HCT116 (cell line): ENCODE data around the gene NECTIN3. TPM values are rescaled to one million over a fixed set of nuclear protein-coding genes. Genes with fewer than 3 reads are reported as not detected.

Experiments used
- ATAC-seq: fragments of 200-7000 bp; cut with Tn5 transposase; 2 replicates; pipeline ENCODE4 v1.9.1; 2020; ENCODE audit warnings: mild to moderate bottlenecking, moderate library complexity
- BruUV-seq: library from RNA; stranded (reverse); fragments of 400-500 nt; replicated peaks from 2 replicates; lab custom pipeline; 2021; lab: Mats Ljungman, UMichigan
- CTCF ChIA-PET: fragments of 300-600 bp; sonication (Branson Sonifier 250); formaldehyde crosslinking; loops from one replicate; lab custom pipeline; 2021; ENCODE audit warnings: antibody characterized with exemption; lab: Charles Lee
- POLR2A ChIA-PET: fragments of 300-600, 350-600 bp; sonication (Branson Sonifier 250); formaldehyde crosslinking; loops from one replicate; lab custom pipeline; 2021; ENCODE audit warnings: antibody characterized with exemption; lab: Charles Lee
- RAD21 ChIA-PET, 2 experiments: fragments of 300-600 bp; sonication (Branson Sonifier 250); formaldehyde crosslinking; loops; one replicate each; lab custom pipeline; 2023; ENCODE audit warnings: low total read pairs in 2 of 2; ENCODE audit not compliant: uncharacterized antibody in 2 of 2, unreplicated experiment in 2 of 2, low non-redundant PET in 1 of 2; lab: Charles Lee
- DNase-seq: peaks from one replicate; pipeline ENCODE4 v3.0.0-alpha.2; 2010; ENCODE audit warnings: low read depth, low spot score
- H2AFZ ChIP-seq: fragments of 200-600 bp; shearing (Covaris generic), sonication (generic); 2 replicates; pipeline ENCODE4 v1.6.1; 2017; ENCODE audit warnings: low read depth, mixed run types, mixed read lengths, antibody characterized with exemption, low read length; ENCODE audit not compliant: poor library complexity, severe bottlenecking
- H3K27ac ChIP-seq: 2 replicates; pipeline ENCODE4 v1.5.1; 2012; ENCODE audit warnings: low read depth, low read length
- H3K27me3 ChIP-seq: fragments of 200-600 bp; sonication (generic); 2 replicates; pipeline ENCODE4 v1.6.1; 2016; ENCODE audit warnings: mixed run types, low read length, mixed read lengths; ENCODE audit not compliant: insufficient read depth
- H3K36me3 ChIP-seq, 2 experiments: fragments of 200-500 bp in 1 of 2; fragments of 200-600 bp in 1 of 2; sonication (Bioruptor generic) in 1 of 2; sonication (generic) in 1 of 2; 2 replicates each; pipeline versions ENCODE4 v1.5.1 to v1.6.1; 2014 to 2016; ENCODE audit warnings: low read length in 2 of 2, inconsistent platforms in 1 of 2, mixed read lengths in 1 of 2, mixed run types in 1 of 2; ENCODE audit not compliant: insufficient read depth in 2 of 2, control insufficient read depth in 1 of 2
- H3K4me1 ChIP-seq, 2 experiments: fragments of 200-600 bp in 1 of 2; sonication (generic) in 1 of 2; 2 replicates each; pipeline versions ENCODE4 v1.5.1 to v1.6.1; 2012 to 2017; ENCODE audit warnings: low read length in 2 of 2, inconsistent platforms in 1 of 2, mild to moderate bottlenecking in 1 of 2, mixed read lengths in 1 of 2, mixed run types in 1 of 2, moderate library complexity in 1 of 2; ENCODE audit not compliant: insufficient read depth in 2 of 2, control insufficient read depth in 1 of 2
- H3K4me2 ChIP-seq: fragments of 200-600 bp; sonication (generic); 2 replicates; pipeline ENCODE4 v1.6.1; 2017; ENCODE audit warnings: mixed run types, low read length, mixed read lengths
- H3K4me3 ChIP-seq, 2 experiments: fragments of 200-600 bp in 1 of 2; sonication (generic) in 1 of 2; replicated peaks in 1 of 2; 2 replicates each; pipeline ENCODE4 v1.5.1; 2011 to 2016; ENCODE audit warnings: low read length in 2 of 2, control low read depth in 1 of 2, low read depth in 1 of 2, mild to moderate bottlenecking in 1 of 2, mixed read lengths in 1 of 2, mixed run types in 1 of 2
- H3K79me2 ChIP-seq: fragments of 200-600 bp; sonication (generic); 2 replicates; pipeline ENCODE4 v1.6.1; 2017; ENCODE audit warnings: mild to moderate bottlenecking, mixed run types, low read length, moderate library complexity, mixed read lengths; ENCODE audit not compliant: insufficient read depth
- H3K9ac ChIP-seq: fragments of 200-600 bp; sonication (generic); 2 replicates; pipeline ENCODE4 v1.6.1; 2016; ENCODE audit warnings: low read length, mixed read lengths
- H3K9me2 ChIP-seq: fragments of 200-600 bp; sonication (generic), shearing (Covaris generic); 2 replicates; pipeline ENCODE4 v1.6.1; 2017; ENCODE audit warnings: mixed run types, mild to moderate bottlenecking, moderate library complexity; ENCODE audit not compliant: insufficient read depth
- H3K9me3 ChIP-seq, 2 experiments: fragments of 200-500 bp in 1 of 2; fragments of 200-600 bp in 1 of 2; sonication (Bioruptor generic) in 1 of 2; sonication (generic) in 1 of 2; 2 replicates each; pipeline ENCODE4 v1.6.1; 2014 to 2017; ENCODE audit warnings: low read length in 2 of 2, mixed read lengths in 2 of 2, inconsistent platforms in 1 of 2, low read depth in 1 of 2, mild to moderate bottlenecking in 1 of 2, mixed run types in 1 of 2, moderate library complexity in 1 of 2; ENCODE audit not compliant: control insufficient read depth in 1 of 2, insufficient read depth in 1 of 2
- H4K20me1 ChIP-seq: fragments of 200-600 bp; sonication (generic), shearing (Covaris generic); 2 replicates; pipeline ENCODE4 v1.6.1; 2017; ENCODE audit warnings: mixed run types, mild to moderate bottlenecking, moderate library complexity; ENCODE audit not compliant: insufficient read depth
- ELF1 ChIP-seq: IDR thresholded peaks from 2 replicates; pipeline ENCODE4 v1.6.1; 2012; ENCODE audit warnings: low read depth, borderline replicate concordance
- EZH2 ChIP-seq: fragments of 200-600 bp; sonication (generic); IDR thresholded peaks from 2 replicates; pipeline ENCODE4 v1.6.1; 2017; ENCODE audit warnings: antibody characterized with exemption, mixed run types
- RAD21 ChIP-seq: IDR thresholded peaks from 2 replicates; pipeline ENCODE4 v1.6.1; 2012; ENCODE audit warnings: low read depth, mild to moderate bottlenecking
- SIN3A ChIP-seq: IDR thresholded peaks from 2 replicates; pipeline ENCODE4 v1.6.1; 2012; ENCODE audit warnings: low read depth
- SP1 ChIP-seq: IDR thresholded peaks from 2 replicates; pipeline ENCODE4 v1.6.1; 2012; ENCODE audit warnings: low read depth
- YY1 ChIP-seq: IDR thresholded peaks from 2 replicates; pipeline ENCODE4 v1.6.1; 2011; ENCODE audit warnings: low read length, low read depth, moderate library complexity, mild to moderate bottlenecking; ENCODE audit not compliant: insufficient replicate concordance; ENCODE audit errors: extremely low read depth
- ZFX ChIP-seq: fragments of 450-650 bp; IDR thresholded peaks from 2 replicates; pipeline ENCODE4 v1.6.1; 2017
- intact Hi-C: fragments of 100-400 bp; cut with micrococcal nuclease; formaldehyde crosslinking; loops from 2 replicates; pipeline ENCODE4 v1.10.0; 2022
- total RNA-seq: library from RNA; stranded (reverse); gene quantifications from one replicate; pipeline ENCODE4 v1.2.1, GENCODE V29; 2021; ENCODE audit not compliant: unreplicated experiment
- TF ChIP-seq, protein P1 (sequence below), 3 experiments: fragments of 200-600 bp in 1 of 3; sonication (generic) in 1 of 3; IDR thresholded peaks in 2 of 3; conservative IDR thresholded peaks in 1 of 3; 2 replicates each; pipeline ENCODE4 v1.5.1; 2012 to 2017; ENCODE audit warnings: low read depth in 2 of 3, low read length in 2 of 3, antibody characterized with exemption in 1 of 3, borderline replicate concordance in 1 of 3, control low read depth in 1 of 3, mild to moderate bottlenecking in 1 of 3, mixed read lengths in 1 of 3, mixed run types in 1 of 3, moderate library complexity in 1 of 3; ENCODE audit not compliant: insufficient read depth in 1 of 3
- TF ChIP-seq, protein P2 (sequence below): IDR thresholded peaks from 2 replicates; pipeline ENCODE4 v1.6.1; 2012

Gene NECTIN3
- total RNA-seq, 1 experiment from 2014 or later: 93.6 TPM

DNA sequence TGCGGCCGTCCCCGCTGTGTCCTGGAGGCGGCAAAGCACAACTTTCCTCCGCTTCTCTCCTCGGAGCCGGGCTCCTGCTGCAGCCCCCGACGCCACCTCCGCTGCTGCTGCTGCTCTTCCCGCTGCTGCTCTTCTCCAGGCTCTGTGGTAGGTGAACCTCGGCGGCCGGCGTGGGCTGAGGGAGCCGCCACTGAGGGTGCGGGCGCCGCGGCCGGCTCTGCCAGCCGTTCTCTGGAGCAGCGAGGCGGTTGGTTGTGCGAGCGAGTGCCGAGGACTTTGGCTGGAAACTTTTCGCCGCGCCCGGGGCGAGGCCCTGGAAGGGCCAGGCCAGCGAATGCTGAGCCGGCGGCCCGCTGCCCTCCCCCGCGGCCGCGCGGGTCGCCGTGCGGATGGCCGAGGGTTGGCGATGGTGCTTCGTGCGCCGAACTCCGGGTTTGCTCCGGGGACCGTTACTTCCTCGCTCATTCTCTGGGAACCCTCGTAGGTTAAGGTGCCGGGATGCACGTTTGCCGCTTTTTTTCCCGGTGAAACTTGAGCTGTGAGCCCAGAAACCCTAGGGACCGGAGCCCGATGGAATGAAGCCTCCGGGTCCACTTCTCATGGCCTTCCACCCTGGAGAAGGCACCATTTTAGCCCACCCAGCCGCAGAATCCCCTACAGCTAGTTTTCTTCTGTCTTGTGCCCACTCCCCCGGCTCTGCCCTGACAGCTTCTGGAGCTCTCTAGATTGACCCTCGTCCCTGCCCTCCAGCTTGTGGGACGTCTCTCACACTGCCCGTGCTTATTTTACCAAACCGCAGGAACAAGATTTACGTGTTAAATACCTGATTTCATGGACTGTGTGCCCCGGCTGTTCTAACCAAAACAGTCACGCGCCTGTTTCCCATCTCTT lies 660 bp downstream of the NECTIN3 start:
- intact Hi-C loops: loop anchor here (5.0 to 10.0 kb wide), 7 partner anchors 263 to 1340 kb away; no protein-coding TSS in a partner anchor
- no TSS peak for BruUV-seq
- no peak; the same call in 1 of the 2 replicates for ATAC-seq
- no peaks in the 10 kb centered on the region for H3K36me3 ChIP-seq
- H3K4me1 ChIP-seq: peaks cover 20 to 51% of the 10 kb centered on the region in 2 experiments
- peak overlapping the region; percentile 96 for H3K27ac ChIP-seq
- no peak for DNase-seq
- ChIA-PET CTCF (interaction anchor here (1.2 kb wide), 1 partner anchor 8 kb away, joined by 3 read pairs; no protein-coding TSS in a partner anchor), RAD21 (no interaction called here), POLR2A (no interaction called here)
- no peaks in the 10 kb centered on the region for H3K9me2 ChIP-seq
- H3K4me2 ChIP-seq: peak overlapping the region; percentile 86
- TF ChIP-seq SIN3A (no peak), ZFX (peak; percentile 51), YY1 (no peak), SP1 (no peak)
- peak overlapping the region; percentile 89 to 90 for H3K4me3 ChIP-seq
- H3K9me3 ChIP-seq: no peaks in the 10 kb centered on the region
- H4K20me1 ChIP-seq: no peaks in the 10 kb centered on the region
- peak overlapping the region; percentile 85 for H3K9ac ChIP-seq
- H3K27me3 ChIP-seq: no peaks in the 10 kb centered on the region
- H2AFZ ChIP-seq: no peak overlapping the region
- H3K79me2 ChIP-seq: peaks cover 70% of the 10 kb centered on the region

DNA sequence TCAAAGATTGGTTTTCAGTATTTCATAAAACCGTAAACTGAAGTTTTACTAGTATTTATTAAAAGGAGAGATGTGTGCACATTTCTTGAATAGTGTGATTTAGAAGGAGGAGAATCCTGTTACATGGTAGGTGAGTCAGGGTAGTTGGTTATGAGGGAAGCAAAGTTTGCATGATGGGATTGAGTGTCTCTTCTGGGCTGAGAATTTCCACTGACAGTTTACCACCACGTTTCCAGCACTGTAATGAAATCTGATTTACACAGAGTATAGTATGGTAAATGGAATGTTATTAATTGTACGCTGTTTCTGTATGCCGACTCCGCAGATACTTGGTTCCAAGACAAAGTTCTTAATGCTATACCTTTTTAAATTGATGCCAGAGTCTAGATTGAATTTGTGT lies 1.6 kb downstream of the NECTIN3 start:
- Histone ChIP-seq H3K36me3 (no peaks in the 10 kb centered on the region), H3K27ac (peak overlapping the region; percentile 96), H3K4me3 (peak overlapping the region; percentile 89 to 90), H3K27me3 (no peaks in the 10 kb centered on the region), H2AFZ (no peak overlapping the region), H3K4me2 (peak overlapping the region; percentile 86), H3K9me3 (no peaks in the 10 kb centered on the region), H4K20me1 (no peaks in the 10 kb centered on the region), H3K9me2 (no peaks in the 10 kb centered on the region), H3K4me1 (peaks cover 25 to 59% of the 10 kb centered on the region in 2 experiments)
- ATAC-seq: no peak
- ChIA-PET RAD21 (no interaction called here), POLR2A (no interaction called here), CTCF (interaction anchor here (1.2 kb wide), 1 partner anchor 8 kb away, joined by 3 read pairs; no protein-coding TSS in a partner anchor)
- TSS peak; percentile 45 for BruUV-seq
- DNase-seq: no peak
- TF ChIP-seq, protein P1, sequence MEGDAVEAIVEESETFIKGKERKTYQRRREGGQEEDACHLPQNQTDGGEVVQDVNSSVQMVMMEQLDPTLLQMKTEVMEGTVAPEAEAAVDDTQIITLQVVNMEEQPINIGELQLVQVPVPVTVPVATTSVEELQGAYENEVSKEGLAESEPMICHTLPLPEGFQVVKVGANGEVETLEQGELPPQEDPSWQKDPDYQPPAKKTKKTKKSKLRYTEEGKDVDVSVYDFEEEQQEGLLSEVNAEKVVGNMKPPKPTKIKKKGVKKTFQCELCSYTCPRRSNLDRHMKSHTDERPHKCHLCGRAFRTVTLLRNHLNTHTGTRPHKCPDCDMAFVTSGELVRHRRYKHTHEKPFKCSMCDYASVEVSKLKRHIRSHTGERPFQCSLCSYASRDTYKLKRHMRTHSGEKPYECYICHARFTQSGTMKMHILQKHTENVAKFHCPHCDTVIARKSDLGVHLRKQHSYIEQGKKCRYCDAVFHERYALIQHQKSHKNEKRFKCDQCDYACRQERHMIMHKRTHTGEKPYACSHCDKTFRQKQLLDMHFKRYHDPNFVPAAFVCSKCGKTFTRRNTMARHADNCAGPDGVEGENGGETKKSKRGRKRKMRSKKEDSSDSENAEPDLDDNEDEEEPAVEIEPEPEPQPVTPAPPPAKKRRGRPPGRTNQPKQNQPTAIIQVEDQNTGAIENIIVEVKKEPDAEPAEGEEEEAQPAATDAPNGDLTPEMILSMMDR (IDR thresholded peaks at IDR 0.05 in 2 of 3, conservative IDR thresholded peaks at IDR 0.05 in 1 of 3; ENCODE audit: borderline replicate concordance in 1 of 3, insufficient read depth in 1 of 3, low read depth in 2 of 3, low read length in 2 of 3): no peak
- TF ChIP-seq ELF1 (no peak), SP1 (no peak), RAD21 (no peak), EZH2 (no peak)
- TF ChIP-seq, protein P2, sequence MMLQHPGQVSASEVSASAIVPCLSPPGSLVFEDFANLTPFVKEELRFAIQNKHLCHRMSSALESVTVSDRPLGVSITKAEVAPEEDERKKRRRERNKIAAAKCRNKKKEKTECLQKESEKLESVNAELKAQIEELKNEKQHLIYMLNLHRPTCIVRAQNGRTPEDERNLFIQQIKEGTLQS: no peak
- TF ChIP-seq, all 23 proteins: peak for 0
- H3K79me2 ChIP-seq: peaks cover 80% of the 10 kb centered on the region
- H3K9ac ChIP-seq: peak overlapping the region; percentile 85
- intact Hi-C loops: loop anchor here (5.0 to 10.0 kb wide), 7 partner anchors 262 to 1341 kb away; no protein-coding TSS in a partner anchor
